A549 (cell line): ENCODE measurements around the gene SLC29A3. TPM values are rescaled to one million over a fixed set of nuclear protein-coding genes. Genes with fewer than 3 reads are reported as not detected.

Experiments
- ATAC-seq, 2 experiments: fragments of 200-7000 bp in 1 of 2; fragments of >200 bp in 1 of 2; cut with Nextera tagmentation in 1 of 2; cut with Tn5 transposase in 1 of 2; 3 replicates each; pipeline versions ENCODE4 v1.8.0 to v1.9.1; 2018 to 2020; ENCODE audit warnings: mild to moderate bottlenecking in 1 of 2, moderate library complexity in 1 of 2
- CTCF ChIA-PET: fragments of 300-600 bp; sonication (Branson Sonifier 250); formaldehyde crosslinking; extraction: SDS; loops from one replicate; lab custom pipeline; 2021; ENCODE audit warnings: antibody characterized with exemption, inconsistent platforms; lab: Yijun Ruan, JAX
- POLR2A ChIA-PET: fragments of 350-600 bp; formaldehyde crosslinking; extraction: SDS; loops from one replicate; lab custom pipeline; 2021; ENCODE audit warnings: antibody characterized with exemption, inconsistent platforms; lab: Yijun Ruan, JAX
- DNase-seq, 2 experiments: peaks; one replicate each; pipeline versions ENCODE4 v3.0.0 to v3.0.0-alpha.2; 2011 to 2016; ENCODE audit warnings: low read depth in 1 of 2, low spot score in 1 of 2
- FAIRE-seq: peaks from 2 replicates; lab custom pipeline; 2011; peaks lifted over from hg19 to GRCh38; lab: Jason Lieb, UNC
- H3K27ac ChIP-seq, 2 experiments: fragments of >200 bp; sonication (Bioruptor Twin); formaldehyde crosslinking; 3 replicates each; pipeline ENCODE4 v1.5.1; 2016 to 2017
- H3K4me1 ChIP-seq: fragments of >200 bp; sonication (Bioruptor Twin); formaldehyde crosslinking; 3 replicates; pipeline ENCODE4 v1.6.1; 2016
- H3K4me2 ChIP-seq: fragments of >200 bp; sonication (Bioruptor Twin); formaldehyde crosslinking; 3 replicates; pipeline ENCODE4 v1.6.1; 2016
- H3K4me3 ChIP-seq: fragments of >200 bp; sonication (Bioruptor Twin); formaldehyde crosslinking; 3 replicates; pipeline ENCODE4 v1.5.1; 2016
- H3K9me3 ChIP-seq: fragments of >200 bp; sonication (Bioruptor Twin); formaldehyde crosslinking; 3 replicates; pipeline ENCODE4 v1.6.1; 2016
- CBX8 ChIP-seq: fragments of 200-600 bp; sonication (generic); IDR thresholded peaks from 2 replicates; pipeline ENCODE4 v1.6.1; 2016
- CEBPB ChIP-seq, 2 experiments: fragments of >200 bp in 1 of 2; sonication (Bioruptor Twin) in 1 of 2; formaldehyde crosslinking in 1 of 2; IDR thresholded peaks; 2 replicates each; pipeline ENCODE4 v1.6.1; 2012 to 2016
- E2F6 ChIP-seq: IDR thresholded peaks from 2 replicates; pipeline ENCODE4 v1.6.1; 2012; ENCODE audit warnings: low read depth, borderline replicate concordance
- EP300 ChIP-seq, 2 experiments: fragments of >200 bp; sonication (Bioruptor Twin); formaldehyde crosslinking; IDR thresholded peaks; 2 replicates in 1 of 2; 3 replicates in 1 of 2; pipeline ENCODE4 v1.6.1; 2016 to 2017
- ESRRA ChIP-seq: fragments of 150-350 bp; IDR thresholded peaks from 2 replicates; pipeline ENCODE4 v1.6.1; 2014; ENCODE audit warnings: mild to moderate bottlenecking, low read length, borderline replicate concordance
- GATA3 ChIP-seq: IDR thresholded peaks from 2 replicates; pipeline ENCODE4 v1.6.1; 2012; ENCODE audit warnings: borderline replicate concordance
- HDAC2 ChIP-seq: fragments of 200-600 bp; sonication (generic); IDR thresholded peaks from 2 replicates; pipeline ENCODE4 v1.6.1; 2016
- HOXB5 ChIP-seq: fragments of 250-450 bp; sonication (Bioruptor Pico); IDR thresholded peaks from 2 replicates; pipeline ENCODE4 v1.5.0; 2020; ENCODE audit warnings: mild to moderate bottlenecking, moderate library complexity
- MYC ChIP-seq: IDR thresholded peaks from 2 replicates; pipeline ENCODE4 v1.6.1; 2012; ENCODE audit warnings: mild to moderate bottlenecking, inconsistent platforms, low read length, improper control_type of control experiment, borderline replicate concordance
- NFE2L2 ChIP-seq: fragments of 150-350 bp; conservative IDR thresholded peaks from 2 replicates; pipeline ENCODE4 v1.6.1; 2014; ENCODE audit warnings: low read length
- NPAS2 ChIP-seq: fragments of 250-450 bp; sonication (Bioruptor Pico); IDR thresholded peaks from 2 replicates; pipeline ENCODE4 v1.8.0; 2022; ENCODE audit warnings: mild to moderate bottlenecking, moderate library complexity, borderline replicate concordance
- NR3C1 ChIP-seq: fragments of >200 bp; sonication (Bioruptor Twin); formaldehyde crosslinking; IDR thresholded peaks from 3 replicates; pipeline ENCODE4 v1.6.1; 2017
- PHF8 ChIP-seq: fragments of 200-600 bp; sonication (generic); IDR thresholded peaks from 2 replicates; pipeline ENCODE4 v1.6.1; 2016; ENCODE audit warnings: low read depth, mild to moderate bottlenecking, antibody characterized with exemption, moderate library complexity, borderline replicate concordance
- POLR2AphosphoS2 ChIP-seq: conservative IDR thresholded peaks from 2 replicates; pipeline ENCODE4 v1.6.1; 2012; ENCODE audit warnings: low read length, improper control_type of control experiment, inconsistent platforms
- RFX5 ChIP-seq: fragments of 450-650 bp; IDR thresholded peaks from 2 replicates; pipeline ENCODE4 v1.7.1; 2014; ENCODE audit warnings: antibody characterized with exemption, mild to moderate bottlenecking, moderate library complexity
- RNF2 ChIP-seq: fragments of 200-600 bp; sonication (generic); IDR thresholded peaks from 2 replicates; pipeline ENCODE4 v1.6.1; 2016; ENCODE audit warnings: low read depth, mild to moderate bottlenecking, antibody characterized with exemption, moderate library complexity, borderline replicate concordance
- SMC3 ChIP-seq: fragments of >200 bp; sonication (Bioruptor Twin); formaldehyde crosslinking; IDR thresholded peaks from 3 replicates; pipeline ENCODE4 v1.6.1; 2018; ENCODE audit warnings: inconsistent platforms
- TFCP2L1 ChIP-seq: fragments of 250-450 bp; sonication (Bioruptor Pico); IDR thresholded peaks from 2 replicates; pipeline ENCODE4 v1.5.0; 2021; ENCODE audit warnings: mild to moderate bottlenecking
- USF2 ChIP-seq: fragments of 450-650 bp; IDR thresholded peaks from 2 replicates; pipeline ENCODE4 v1.6.1; 2014; ENCODE audit warnings: antibody characterized with exemption
- WGBS: methylation state at CpG from one replicate; pipeline ENCODE4 v1.1.6; 2017; ENCODE audit errors: missing lambda C conversion rate; 5-methylcytosine and 5-hydroxymethylcytosine counted together
- polyA plus RNA-seq, 4 experiments: library from polyadenylated mRNA; depleted of rRNA in 3 of 4; stranded (reverse); fragments of >200 nt; fragmentation: RNase III in 1 of 4; extraction: RNeasy Plus Mini Kit Qiagen cat#74134 plus additional on column Dnase treatment in 1 of 4; gene quantifications; 2 replicates in 3 of 4; 3 replicates in 1 of 4; pipeline ENCODE4 v1.2.3, GENCODE V29; 2011 to 2017
- TF ChIP-seq, protein P1 (sequence below): fragments of >200 bp; sonication (Bioruptor Twin); formaldehyde crosslinking; IDR thresholded peaks from 3 replicates; pipeline ENCODE4 v1.5.1; 2016
- TF ChIP-seq, protein P2 (sequence below): fragments of >200 bp; sonication (Bioruptor Twin); formaldehyde crosslinking; IDR thresholded peaks from 2 replicates; pipeline ENCODE4 v1.6.1; 2016

Gene SLC29A3
- polyA plus RNA-seq, 2 of the 4 experiments (the other 2 are of a cell fraction): 7.2 to 11.4 TPM

DNA sequence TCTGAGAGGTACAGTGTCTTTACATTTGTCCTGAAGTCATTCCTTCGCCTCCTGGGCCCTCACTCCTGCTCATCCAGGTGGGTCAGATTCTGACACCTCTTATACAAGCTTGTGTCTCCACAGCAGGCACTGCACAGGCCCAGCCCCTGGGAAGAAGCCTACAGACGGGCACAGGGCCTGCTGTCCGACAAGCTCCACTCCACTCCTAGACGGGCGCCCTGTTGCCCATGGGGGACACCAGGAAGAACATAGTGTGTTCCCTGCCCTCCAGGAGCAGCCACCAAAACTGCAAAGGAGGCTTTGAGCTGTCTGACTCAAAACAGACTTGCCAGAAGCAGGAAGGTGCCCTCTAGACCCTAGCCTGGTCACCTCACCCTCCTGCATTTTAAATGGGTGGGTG is 45.6 kb upstream of the SLC29A3 start:
- Histone ChIP-seq H3K4me1 (0 out of 3 replicates have a peak, but pooled peaks cover 3% of the 10 kb centered on the region), H3K4me2 (no peak overlapping the region), H3K4me3 (no peak overlapping the region), H3K27ac (no peak overlapping the region), H3K9me3 (no peaks in the 10 kb centered on the region)
- FAIRE-seq (no peak), DNase-seq (no peak), ATAC-seq (no peak)
- CTCF ChIA-PET: interaction anchor here (1.1 to 25.1 kb wide), 6 partner anchors 10 to 367 kb away, joined by 3 to 362 read pairs (median 24); no protein-coding TSS in a partner anchor
- no peak for TF ChIP-seq E2F6
- TF ChIP-seq MYC: no peak
- TF ChIP-seq SMC3: no peak
- WGBS: 58% methylated on average over 5 of the region's 5 CpGs
- POLR2A ChIA-PET: no interaction called here

DNA sequence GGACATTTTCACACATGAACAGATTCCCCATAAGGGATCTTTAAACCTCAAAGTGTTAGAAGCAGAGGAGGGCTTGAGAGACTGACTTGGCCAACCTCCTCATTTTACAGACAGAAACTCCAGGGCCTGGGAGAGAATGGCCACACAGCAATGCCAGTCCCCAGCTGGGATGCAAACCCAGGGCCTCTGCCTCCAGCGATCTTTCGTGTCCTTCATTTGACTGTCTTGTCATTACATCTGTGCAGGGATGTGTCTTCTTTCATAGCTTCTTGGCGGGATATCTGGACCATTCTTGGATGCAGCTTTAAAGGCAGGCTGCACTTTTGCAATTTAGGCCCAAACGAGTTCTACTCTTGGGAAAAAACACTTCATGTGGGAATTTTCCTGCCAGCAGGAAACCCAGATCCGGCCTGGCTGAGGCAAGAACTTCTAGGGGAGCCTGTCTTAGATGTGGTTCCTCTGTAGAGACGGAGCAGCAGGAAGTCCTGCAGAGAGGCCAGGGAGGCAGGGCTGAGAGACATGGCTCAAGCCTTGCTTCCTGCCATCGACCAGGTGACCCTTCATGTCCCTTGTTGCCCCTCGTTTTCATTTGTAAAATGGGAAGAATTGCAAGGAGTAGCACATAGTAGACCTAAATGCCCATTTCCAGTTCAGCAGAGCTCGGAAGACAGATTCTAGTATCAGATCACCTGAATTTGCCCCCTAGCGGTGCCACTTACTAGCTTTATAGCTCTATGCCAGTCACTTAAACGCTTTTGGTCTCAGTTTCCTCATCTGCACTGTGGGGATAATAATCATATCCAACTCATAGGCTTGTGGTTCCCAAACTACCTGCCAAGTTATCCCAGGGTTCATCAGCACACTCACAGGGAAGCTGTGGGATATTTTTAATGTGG is 43.9 kb upstream of the SLC29A3 start:
- ChIA-PET POLR2A (no interaction called here), CTCF (interaction anchor here (0.5 to 25.1 kb wide), 11 partner anchors 8 to 368 kb away, joined by 3 to 362 read pairs (median 4); no protein-coding TSS in a partner anchor)
- H3K4me3 ChIP-seq: no peak overlapping the region
- peak in 1 of 2 experiments; percentile 12 for DNase-seq
- ATAC-seq: peak in 1 of 2 experiments; percentile 33; a peak in 2 of 6 replicates
- no peak for FAIRE-seq
- H3K4me2 ChIP-seq: no peak overlapping the region
- H3K27ac ChIP-seq: no peak overlapping the region
- TF ChIP-seq HDAC2: no peak
- TF ChIP-seq, protein P1, sequence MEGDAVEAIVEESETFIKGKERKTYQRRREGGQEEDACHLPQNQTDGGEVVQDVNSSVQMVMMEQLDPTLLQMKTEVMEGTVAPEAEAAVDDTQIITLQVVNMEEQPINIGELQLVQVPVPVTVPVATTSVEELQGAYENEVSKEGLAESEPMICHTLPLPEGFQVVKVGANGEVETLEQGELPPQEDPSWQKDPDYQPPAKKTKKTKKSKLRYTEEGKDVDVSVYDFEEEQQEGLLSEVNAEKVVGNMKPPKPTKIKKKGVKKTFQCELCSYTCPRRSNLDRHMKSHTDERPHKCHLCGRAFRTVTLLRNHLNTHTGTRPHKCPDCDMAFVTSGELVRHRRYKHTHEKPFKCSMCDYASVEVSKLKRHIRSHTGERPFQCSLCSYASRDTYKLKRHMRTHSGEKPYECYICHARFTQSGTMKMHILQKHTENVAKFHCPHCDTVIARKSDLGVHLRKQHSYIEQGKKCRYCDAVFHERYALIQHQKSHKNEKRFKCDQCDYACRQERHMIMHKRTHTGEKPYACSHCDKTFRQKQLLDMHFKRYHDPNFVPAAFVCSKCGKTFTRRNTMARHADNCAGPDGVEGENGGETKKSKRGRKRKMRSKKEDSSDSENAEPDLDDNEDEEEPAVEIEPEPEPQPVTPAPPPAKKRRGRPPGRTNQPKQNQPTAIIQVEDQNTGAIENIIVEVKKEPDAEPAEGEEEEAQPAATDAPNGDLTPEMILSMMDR: 0 out of 3 replicates have a peak, but pooled peaks have one; percentile 17
- no peaks in the 10 kb centered on the region for H3K9me3 ChIP-seq
- WGBS: 61% methylated on average over 11 of the region's 11 CpGs
- 0 out of 3 replicates have a peak, but pooled peaks cover 3% of the 10 kb centered on the region for H3K4me1 ChIP-seq

DNA sequence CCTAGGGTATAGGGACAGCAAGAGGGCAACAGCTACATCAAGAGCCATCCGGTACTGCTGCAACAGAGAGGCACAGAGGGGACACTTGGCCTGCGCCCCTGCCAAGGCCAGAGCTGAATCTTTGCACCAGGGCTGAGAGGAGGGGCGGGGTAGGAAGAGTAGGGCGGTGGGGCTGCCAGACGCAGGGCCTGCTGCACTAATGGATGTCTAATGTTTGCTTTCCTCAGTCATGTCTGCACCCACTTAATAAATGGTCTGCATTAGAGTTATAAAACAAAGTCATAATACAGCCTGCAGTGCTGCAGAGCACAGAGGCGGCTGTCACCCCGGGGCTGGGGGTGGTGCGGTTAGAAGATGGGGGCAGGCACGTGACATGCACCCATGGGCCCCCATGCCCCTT is 42.2 kb upstream of the SLC29A3 start:
- H3K27ac ChIP-seq: no peak overlapping the region
- WGBS: 81% methylated on average over 7 of the region's 9 CpGs
- FAIRE-seq: no peak
- ChIA-PET POLR2A (no interaction called here), CTCF (interaction anchor here (0.6 to 25.1 kb wide), 9 partner anchors 7 to 727 kb away, joined by 3 to 362 read pairs (median 9); partner anchors contain the start of gene PCBD1)
- no peak overlapping the region for H3K4me3 ChIP-seq
- no peak overlapping the region for H3K4me2 ChIP-seq
- H3K9me3 ChIP-seq: no peaks in the 10 kb centered on the region
- DNase-seq: no peak
- ATAC-seq: no peak
- TF ChIP-seq GATA3 (no peak), PHF8 (no peak), TFCP2L1 (CRISPR knock-in tag) (no peak), CEBPB (IDR thresholded peaks at IDR 0.05) (no peak), USF2 (no peak), SMC3 (no peak), EP300 (IDR thresholded peaks at IDR 0.05) (no peak), RFX5 (no peak), RNF2 (no peak), NR3C1 (no peak), POLR2AphosphoS2 (no peak), CBX8 (no peak), HOXB5 (CRISPR knock-in tag) (no peak), NPAS2 (CRISPR knock-in tag) (no peak), NFE2L2 (no peak), ESRRA (no peak)
- TF ChIP-seq, protein P2, sequence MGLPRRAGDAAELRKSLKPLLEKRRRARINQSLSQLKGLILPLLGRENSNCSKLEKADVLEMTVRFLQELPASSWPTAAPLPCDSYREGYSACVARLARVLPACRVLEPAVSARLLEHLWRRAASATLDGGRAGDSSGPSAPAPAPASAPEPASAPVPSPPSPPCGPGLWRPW: no peak
- TF ChIP-seq, all 56 proteins: peak for 0
- H3K4me1 ChIP-seq: 0 out of 3 replicates have a peak, but pooled peaks cover 3% of the 10 kb centered on the region
